GM06990 (cell line): ENCODE results near the gene PAXX.

Experiments used
- DNase-seq: peaks from one replicate; pipeline ENCODE4 v3.0.0-alpha.2; 2011; ENCODE audit not compliant: insufficient read length; ENCODE audit errors: extremely low read depth
- H3K27me3 ChIP-seq: replicated peaks from 2 replicates; pipeline ENCODE4 v1.6.0; 2011; ENCODE audit warnings: low read length; ENCODE audit not compliant: control insufficient read depth, insufficient read depth
- H3K36me3 ChIP-seq: 2 replicates; pipeline ENCODE4 v1.5.1; 2011; ENCODE audit warnings: low read length; ENCODE audit not compliant: control insufficient read depth, insufficient read depth
- H3K4me3 ChIP-seq: replicated peaks from 2 replicates; pipeline ENCODE4 v1.5.1; 2011; ENCODE audit warnings: low read depth, mild to moderate bottlenecking, control low read depth, low read length
- CTCF ChIP-seq: IDR thresholded peaks from 2 replicates; pipeline ENCODE4 v1.5.1; 2011; ENCODE audit warnings: low read length, control low read depth, mild to moderate bottlenecking, inconsistent platforms; ENCODE audit not compliant: insufficient read depth, poor library complexity, severe bottlenecking

PAXX gene

DNA sequence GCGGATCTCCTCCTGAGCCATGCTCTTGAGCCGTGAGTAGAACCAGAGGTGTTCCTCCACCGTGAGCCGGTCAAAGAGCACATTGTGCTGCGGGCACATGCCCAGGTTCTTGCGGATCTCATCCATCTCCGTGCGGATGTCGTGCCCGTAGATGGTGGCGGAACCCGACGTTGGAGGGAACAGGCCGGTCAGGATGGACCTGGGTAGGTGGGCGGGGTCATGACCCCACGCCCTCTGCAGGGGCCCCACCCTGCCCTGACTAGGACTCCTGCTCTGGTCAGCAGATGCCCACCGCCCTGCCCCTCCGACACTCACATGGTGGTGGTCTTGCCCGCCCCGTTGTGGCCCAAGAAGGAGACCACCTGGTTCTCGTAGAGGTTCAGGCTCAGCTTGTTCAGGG lies 23.8 kb downstream of the PAXX start:
- no peaks in the 10 kb centered on the region for H3K27me3 ChIP-seq
- TF ChIP-seq CTCF: no peak
- no peaks in the 10 kb centered on the region for H3K36me3 ChIP-seq
- DNase-seq: no peak
- no peak overlapping the region for H3K4me3 ChIP-seq

DNA sequence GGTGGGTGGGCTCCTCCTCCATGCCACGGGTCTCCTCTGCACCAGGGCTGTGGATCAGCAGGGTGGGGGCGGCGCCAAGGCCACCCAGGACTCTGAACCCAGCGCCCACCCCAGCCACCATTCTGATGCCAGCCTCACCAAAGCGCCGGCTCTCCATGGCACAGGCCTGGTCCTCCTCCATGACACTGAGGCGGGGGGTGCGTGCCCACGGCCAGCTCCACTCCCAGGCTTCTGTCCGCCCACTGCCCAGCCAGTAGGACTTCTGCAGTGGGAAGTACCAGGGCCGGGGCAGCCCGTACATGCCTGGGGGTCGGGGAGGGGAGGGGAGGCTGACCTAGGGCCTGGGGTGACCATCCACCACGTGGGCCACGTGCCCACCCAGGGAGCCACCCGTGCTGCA lies 24.2 kb downstream of the PAXX start:
- DNase-seq: no peak
- no peak overlapping the region for H3K4me3 ChIP-seq
- no peaks in the 10 kb centered on the region for H3K36me3 ChIP-seq
- H3K27me3 ChIP-seq: no peaks in the 10 kb centered on the region
- no peak for TF ChIP-seq CTCF

DNA sequence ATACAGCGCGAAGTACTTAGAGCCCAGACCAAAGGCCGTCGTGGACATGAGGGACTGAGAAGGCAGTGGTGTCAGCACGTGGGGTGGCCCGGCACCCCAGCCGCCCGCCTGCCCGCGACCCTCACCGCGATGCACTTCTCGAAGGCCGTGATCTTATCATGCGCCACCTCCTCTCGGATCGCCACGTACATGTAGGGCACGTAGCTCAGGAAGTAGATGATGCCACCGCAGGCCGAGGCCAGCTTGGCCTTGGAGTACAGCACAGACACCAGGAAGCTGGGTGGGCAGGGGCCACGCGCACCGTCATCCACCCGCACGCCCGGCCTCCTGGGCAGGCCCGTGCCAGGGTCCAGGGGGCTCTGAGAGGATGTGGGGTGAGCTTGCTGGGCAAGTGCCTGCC lies 24.8 kb downstream of the PAXX start:
- Histone ChIP-seq H3K4me3 (no peak overlapping the region), H3K36me3 (no peaks in the 10 kb centered on the region), H3K27me3 (no peaks in the 10 kb centered on the region)
- no peak for TF ChIP-seq CTCF
- DNase-seq: no peak

GRCh38 chr9:137017791-137018497 lies 25.7 kb downstream of the PAXX start:
- no peak for DNase-seq
- no peak overlapping the region for H3K4me3 ChIP-seq
- no peak for TF ChIP-seq CTCF
- H3K27me3 ChIP-seq: no peaks in the 10 kb centered on the region
- no peaks in the 10 kb centered on the region for H3K36me3 ChIP-seq

GRCh38 chr9:137018761-137019559 lies 26.7 kb downstream of the PAXX start:
- Histone ChIP-seq H3K27me3 (no peaks in the 10 kb centered on the region), H3K4me3 (no peak overlapping the region), H3K36me3 (no peaks in the 10 kb centered on the region)
- TF ChIP-seq CTCF: no peak
- no peak for DNase-seq
